ENCODE measurements around the gene TAS1R1.

- TF ChIP-seq, protein P1, sequence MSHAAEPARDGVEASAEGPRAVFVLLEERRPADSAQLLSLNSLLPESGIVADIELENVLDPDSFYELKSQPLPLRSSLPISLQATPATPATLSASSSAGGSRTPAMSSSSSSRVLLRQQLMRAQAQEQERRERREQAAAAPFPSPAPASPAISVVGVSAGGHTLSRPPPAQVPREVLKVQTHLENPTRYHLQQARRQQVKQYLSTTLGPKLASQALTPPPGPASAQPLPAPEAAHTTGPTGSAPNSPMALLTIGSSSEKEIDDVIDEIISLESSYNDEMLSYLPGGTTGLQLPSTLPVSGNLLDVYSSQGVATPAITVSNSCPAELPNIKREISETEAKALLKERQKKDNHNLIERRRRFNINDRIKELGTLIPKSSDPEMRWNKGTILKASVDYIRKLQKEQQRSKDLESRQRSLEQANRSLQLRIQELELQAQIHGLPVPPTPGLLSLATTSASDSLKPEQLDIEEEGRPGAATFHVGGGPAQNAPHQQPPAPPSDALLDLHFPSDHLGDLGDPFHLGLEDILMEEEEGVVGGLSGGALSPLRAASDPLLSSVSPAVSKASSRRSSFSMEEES (CRISPR knock-in tag; IDR thresholded peaks at IDR 0.05): no peak
- TF ChIP-seq NONO (IDR thresholded peaks at IDR 0.05; ENCODE audit: low read depth in 2 of 2, low read length in 1 of 2) (no peak), NFIC (IDR thresholded peaks at IDR 0.05) (no peak), FOXM1 (IDR thresholded peaks at IDR 0.05; ENCODE audit: low read depth) (no peak), FOXM1 (CRISPR knock-in tag; IDR thresholded peaks at IDR 0.05; ENCODE audit: low read depth) (no peak), EP300 (IDR thresholded peaks at IDR 0.05; ENCODE audit: low read length) (no peak), NR2F6 (CRISPR knock-in tag; IDR thresholded peaks at IDR 0.05) (no peak), KDM5B (IDR thresholded peaks at IDR 0.05; ENCODE audit: insufficient replicate concordance, low read depth, low read length) (no peak), SMAD3 (CRISPR knock-in tag; conservative IDR thresholded peaks at IDR 0.05) (no peak), MECOM (CRISPR knock-in tag; IDR thresholded peaks at IDR 0.05) (no peak), XRCC5 (IDR thresholded peaks at IDR 0.05; ENCODE audit: low read depth, low read length) (no peak), L3MBTL2 (IDR thresholded peaks at IDR 0.05) (no peak), KDM1A (IDR thresholded peaks at IDR 0.05) (no peak)
- TF ChIP-seq, protein P2, sequence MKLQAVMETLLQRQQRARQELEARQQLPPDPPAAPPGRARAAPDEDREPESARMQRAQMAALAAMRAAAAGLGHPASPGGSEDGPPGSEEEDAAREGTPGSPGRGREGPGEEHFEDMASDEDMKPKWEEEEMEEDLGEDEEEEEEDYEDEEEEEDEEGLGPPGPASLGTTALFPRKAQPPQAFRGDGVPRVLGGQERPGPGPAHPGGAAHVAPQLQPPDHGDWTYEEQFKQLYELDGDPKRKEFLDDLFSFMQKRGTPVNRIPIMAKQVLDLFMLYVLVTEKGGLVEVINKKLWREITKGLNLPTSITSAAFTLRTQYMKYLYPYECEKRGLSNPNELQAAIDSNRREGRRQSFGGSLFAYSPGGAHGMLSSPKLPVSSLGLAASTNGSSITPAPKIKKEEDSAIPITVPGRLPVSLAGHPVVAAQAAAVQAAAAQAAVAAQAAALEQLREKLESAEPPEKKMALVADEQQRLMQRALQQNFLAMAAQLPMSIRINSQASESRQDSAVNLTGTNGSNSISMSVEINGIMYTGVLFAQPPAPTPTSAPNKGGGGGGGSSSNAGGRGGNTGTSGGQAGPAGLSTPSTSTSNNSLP (IDR thresholded peaks at IDR 0.05; ENCODE audit: borderline replicate concordance, low read depth, low read length): no peak
- TF ChIP-seq, protein P3, sequence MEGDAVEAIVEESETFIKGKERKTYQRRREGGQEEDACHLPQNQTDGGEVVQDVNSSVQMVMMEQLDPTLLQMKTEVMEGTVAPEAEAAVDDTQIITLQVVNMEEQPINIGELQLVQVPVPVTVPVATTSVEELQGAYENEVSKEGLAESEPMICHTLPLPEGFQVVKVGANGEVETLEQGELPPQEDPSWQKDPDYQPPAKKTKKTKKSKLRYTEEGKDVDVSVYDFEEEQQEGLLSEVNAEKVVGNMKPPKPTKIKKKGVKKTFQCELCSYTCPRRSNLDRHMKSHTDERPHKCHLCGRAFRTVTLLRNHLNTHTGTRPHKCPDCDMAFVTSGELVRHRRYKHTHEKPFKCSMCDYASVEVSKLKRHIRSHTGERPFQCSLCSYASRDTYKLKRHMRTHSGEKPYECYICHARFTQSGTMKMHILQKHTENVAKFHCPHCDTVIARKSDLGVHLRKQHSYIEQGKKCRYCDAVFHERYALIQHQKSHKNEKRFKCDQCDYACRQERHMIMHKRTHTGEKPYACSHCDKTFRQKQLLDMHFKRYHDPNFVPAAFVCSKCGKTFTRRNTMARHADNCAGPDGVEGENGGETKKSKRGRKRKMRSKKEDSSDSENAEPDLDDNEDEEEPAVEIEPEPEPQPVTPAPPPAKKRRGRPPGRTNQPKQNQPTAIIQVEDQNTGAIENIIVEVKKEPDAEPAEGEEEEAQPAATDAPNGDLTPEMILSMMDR (IDR thresholded peaks at IDR 0.05 in 2 of 3, conservative IDR thresholded peaks at IDR 0.05 in 1 of 3; ENCODE audit: insufficient read depth in 2 of 3, low read depth in 1 of 3, low read length in 3 of 3): no peak
Measured at GRCh38 chr1:6521536-6521935, 33.6 kb upstream of the TAS1R1 start.
